ENCODE results near the gene VWA3B. TPM values are rescaled to one million over a fixed set of nuclear protein-coding genes. Genes with fewer than 3 reads are reported as not detected.
"Not testable (repeated sequence)": the region's sequence is repeated elsewhere in the genome, so short reads cannot be mapped to it uniquely, and the experiment has no call there.

VWA3B gene
- total RNA-seq, 1 donor from 2014 or later = not detected

- H3K9me3 Mint-ChIP-seq; H3K4me1 Mint-ChIP-seq; H3K4me3 Mint-ChIP-seq; intact Hi-C loops (cut with micrococcal nuclease); DNase-seq; H3K27ac Mint-ChIP-seq; H3K36me3 Mint-ChIP-seq (ENCODE audit: low read depth): not testable (repeated sequence)
- peaks cover 14% of the 10 kb centered on the region for H3K27me3 Mint-ChIP-seq
These were observed 15.3 kb downstream of the VWA3B start for GRCh38 chr2:98102315-98102714.

- H3K4me3 Mint-ChIP-seq = no peak overlapping the region
- no peak for DNase-seq
- intact Hi-C loops (cut with micrococcal nuclease) = no loop called here
- H3K27me3 Mint-ChIP-seq = peaks cover 15% of the 10 kb centered on the region
- no peaks in the 10 kb centered on the region for H3K36me3 Mint-ChIP-seq (ENCODE audit: low read depth)
- H3K27ac Mint-ChIP-seq = no peak overlapping the region
- H3K9me3 Mint-ChIP-seq = peaks cover 7% of the 10 kb centered on the region
- no peaks in the 10 kb centered on the region for H3K4me1 Mint-ChIP-seq
These were observed 15.9 kb downstream of the VWA3B start for GRCh38 chr2:98102878-98103277.

GRCh38 chr2:98108110-98108509, 21.1 kb downstream of the VWA3B start:
- Mint-ChIP-seq H3K27ac (no peak overlapping the region), H3K4me1 (no peaks in the 10 kb centered on the region), H3K4me3 (no peak overlapping the region), H3K9me3 (peaks cover 22% of the 10 kb centered on the region), H3K27me3 (peaks cover 30% of the 10 kb centered on the region), H3K36me3 (ENCODE audit: low read depth) (no peaks in the 10 kb centered on the region)
- DNase-seq = no peak
- intact Hi-C loops (cut with micrococcal nuclease) = no loop called here

GRCh38 chr2:98110741-98111140, 23.8 kb downstream of the VWA3B start:
- H3K27ac Mint-ChIP-seq = no peak overlapping the region
- intact Hi-C loops (cut with micrococcal nuclease) = no loop called here
- no peaks in the 10 kb centered on the region for H3K36me3 Mint-ChIP-seq (ENCODE audit: low read depth)
- H3K9me3 Mint-ChIP-seq = peaks cover 18% of the 10 kb centered on the region
- DNase-seq = no peak
- H3K4me1 Mint-ChIP-seq = no peaks in the 10 kb centered on the region
- H3K27me3 Mint-ChIP-seq = peaks cover 35% of the 10 kb centered on the region
- no peak overlapping the region for H3K4me3 Mint-ChIP-seq

GRCh38 chr2:98114643-98115330, 27.8 kb downstream of the VWA3B start:
- Mint-ChIP-seq H3K4me1 (no peaks in the 10 kb centered on the region), H3K36me3 (ENCODE audit: low read depth) (no peaks in the 10 kb centered on the region), H3K27me3 (peaks cover 33% of the 10 kb centered on the region), H3K9me3 (peaks cover 18% of the 10 kb centered on the region), H3K27ac (no peak overlapping the region), H3K4me3 (no peak overlapping the region)
- intact Hi-C loops (cut with micrococcal nuclease) = no loop called here
- no peak for DNase-seq

- intact Hi-C loops (cut with micrococcal nuclease) = no loop called here
- peaks cover 21% of the 10 kb centered on the region for H3K27me3 Mint-ChIP-seq
- peaks cover under 1% of the 10 kb centered on the region for H3K4me1 Mint-ChIP-seq
- no peaks in the 10 kb centered on the region for H3K36me3 Mint-ChIP-seq (ENCODE audit: low read depth)
- no peak overlapping the region for H3K27ac Mint-ChIP-seq
- H3K4me3 Mint-ChIP-seq = no peak overlapping the region
- DNase-seq = no peak
- no peaks in the 10 kb centered on the region for H3K9me3 Mint-ChIP-seq
These were observed 31.2 kb downstream of the VWA3B start for GRCh38 chr2:98118161-98118560.

GRCh38 chr2:98118852-98119251, 31.9 kb downstream of the VWA3B start:
- Mint-ChIP-seq H3K9me3 (no peaks in the 10 kb centered on the region), H3K27ac (no peak overlapping the region), H3K36me3 (ENCODE audit: low read depth) (no peaks in the 10 kb centered on the region), H3K4me1 (peaks cover 5% of the 10 kb centered on the region), H3K4me3 (no peak overlapping the region), H3K27me3 (peaks cover 25% of the 10 kb centered on the region)
- no peak for DNase-seq
- intact Hi-C loops (cut with micrococcal nuclease) = no loop called here

GRCh38 chr2:98121149-98121548, 34.2 kb downstream of the VWA3B start:
- intact Hi-C loops (cut with micrococcal nuclease) = no loop called here
- H3K4me3 Mint-ChIP-seq = no peak overlapping the region
- H3K4me1 Mint-ChIP-seq = peaks cover 8% of the 10 kb centered on the region
- H3K27ac Mint-ChIP-seq = no peak overlapping the region
- H3K9me3 Mint-ChIP-seq = no peaks in the 10 kb centered on the region
- H3K36me3 Mint-ChIP-seq (ENCODE audit: low read depth) = no peaks in the 10 kb centered on the region
- DNase-seq = no peak
- peaks cover 23% of the 10 kb centered on the region for H3K27me3 Mint-ChIP-seq

- Mint-ChIP-seq H3K4me3 (no peak overlapping the region), H3K9me3 (no peaks in the 10 kb centered on the region), H3K27ac (no peak overlapping the region), H3K27me3 (peaks cover 20% of the 10 kb centered on the region), H3K4me1 (peaks cover 8% of the 10 kb centered on the region), H3K36me3 (ENCODE audit: low read depth) (no peaks in the 10 kb centered on the region)
- DNase-seq = no peak
- intact Hi-C loops (cut with micrococcal nuclease) = no loop called here
These were observed 35.6 kb downstream of the VWA3B start for GRCh38 chr2:98122524-98122923.

- H3K4me1 Mint-ChIP-seq = peaks cover 8% of the 10 kb centered on the region
- H3K9me3 Mint-ChIP-seq = no peaks in the 10 kb centered on the region
- peak; percentile 54 for DNase-seq
- intact Hi-C loops (cut with micrococcal nuclease) = no loop called here
- peaks cover 20% of the 10 kb centered on the region for H3K27me3 Mint-ChIP-seq
- no peak overlapping the region for H3K4me3 Mint-ChIP-seq
- H3K36me3 Mint-ChIP-seq (ENCODE audit: low read depth) = no peaks in the 10 kb centered on the region
- peak overlapping the region; percentile 18 for H3K27ac Mint-ChIP-seq
These were observed 36.3 kb downstream of the VWA3B start for GRCh38 chr2:98123286-98123685.

- intact Hi-C loops (cut with micrococcal nuclease) = no loop called here
- Mint-ChIP-seq H3K27ac (no peak overlapping the region), H3K4me1 (peaks cover 8% of the 10 kb centered on the region), H3K36me3 (ENCODE audit: low read depth) (no peaks in the 10 kb centered on the region), H3K4me3 (no peak overlapping the region), H3K27me3 (peaks cover 8% of the 10 kb centered on the region), H3K9me3 (no peaks in the 10 kb centered on the region)
- DNase-seq = peak; percentile 29
These were observed 39.1 kb downstream of the VWA3B start for GRCh38 chr2:98126061-98126460.

GRCh38 chr2:98127229-98127989, 40.4 kb downstream of the VWA3B start:
- Mint-ChIP-seq H3K36me3 (ENCODE audit: low read depth) (no peaks in the 10 kb centered on the region), H3K4me3 (no peak overlapping the region), H3K4me1 (peaks cover 8% of the 10 kb centered on the region), H3K27ac (no peak overlapping the region), H3K27me3 (peaks cover 8% of the 10 kb centered on the region), H3K9me3 (no peaks in the 10 kb centered on the region)
- intact Hi-C loops (cut with micrococcal nuclease) = no loop called here
- peak; percentile 45 for DNase-seq

GRCh38 chr2:98128556-98129109, 41.7 kb downstream of the VWA3B start:
- H3K27me3 Mint-ChIP-seq = peaks cover 5% of the 10 kb centered on the region
- no peak overlapping the region for H3K4me3 Mint-ChIP-seq
- H3K27ac Mint-ChIP-seq = no peak overlapping the region
- H3K9me3 Mint-ChIP-seq = no peaks in the 10 kb centered on the region
- intact Hi-C loops (cut with micrococcal nuclease) = no loop called here
- peak; percentile 37 for DNase-seq
- H3K4me1 Mint-ChIP-seq = peaks cover 4% of the 10 kb centered on the region
- no peaks in the 10 kb centered on the region for H3K36me3 Mint-ChIP-seq (ENCODE audit: low read depth)

- not testable (repeated sequence) for H3K36me3 Mint-ChIP-seq (ENCODE audit: low read depth); H3K27ac Mint-ChIP-seq; H3K27me3 Mint-ChIP-seq; H3K9me3 Mint-ChIP-seq; H3K4me3 Mint-ChIP-seq
- peaks cover 12% of the 10 kb centered on the region for H3K4me1 Mint-ChIP-seq
- peak; percentile 12 for DNase-seq
- intact Hi-C loops (cut with micrococcal nuclease) = loop anchor here (10.0 kb wide), 1 partner anchor 315 kb away; no protein-coding TSS in a partner anchor
These were observed 43.1 kb downstream of the VWA3B start for GRCh38 chr2:98130073-98130472.
